CD4-positive, alpha-beta memory T cell (primary cell): ENCODE measurements around the gene CDC37L1. TPM values are rescaled to one million over a fixed set of nuclear protein-coding genes. Genes with fewer than 3 reads are reported as not detected.
A peak's percentile ranks its signal among the peaks of the same experiment; 100 is the strongest.

Experiments used
- CTCF ChIA-PET: fragments of 350-600 bp; sonication (Branson Sonifier 250); formaldehyde crosslinking; loops from one replicate; lab custom pipeline; 2021; ENCODE audit warnings: inconsistent platforms; ENCODE audit not compliant: partially characterized antibody; lab: Charles Lee
- POLR2A ChIA-PET: fragments of 350-600 bp; sonication (Branson Sonifier 250); formaldehyde crosslinking; loops from one replicate; lab custom pipeline; 2021; ENCODE audit not compliant: partially characterized antibody; lab: Charles Lee
- DNase-seq, 5 donors: peaks; one replicate each; pipeline versions ENCODE4 v3.0.0 to v3.0.0-alpha.2; 2020 to 2022; ENCODE audit warnings: mixed read lengths in 1 of 5
- H3K27ac ChIP-seq: one replicate; pipeline ENCODE4 v1.7.0; 2013; ENCODE audit warnings: low read depth, low read length
- H3K27me3 ChIP-seq: 2 replicates; pipeline ENCODE4 v1.7.0; 2013; ENCODE audit warnings: mild to moderate bottlenecking, low read length, moderate library complexity; ENCODE audit not compliant: insufficient read depth
- H3K36me3 ChIP-seq: 2 replicates; pipeline ENCODE4 v1.7.0; 2013; ENCODE audit warnings: mild to moderate bottlenecking, low read length, moderate library complexity; ENCODE audit not compliant: insufficient read depth
- H3K4me1 ChIP-seq: 2 replicates; pipeline ENCODE4 v1.7.0; 2013; ENCODE audit warnings: mild to moderate bottlenecking, low read length, moderate library complexity; ENCODE audit not compliant: insufficient read depth
- H3K4me3 ChIP-seq, 2 donors: one replicate each; pipeline ENCODE4 v1.7.0; 2013; ENCODE audit warnings: low read length in 2 of 2, mild to moderate bottlenecking in 1 of 2
- H3K9me3 ChIP-seq, 2 donors: one replicate each; pipeline ENCODE4 v1.7.0; 2013; ENCODE audit warnings: low read length in 2 of 2, control low read depth in 1 of 2; ENCODE audit not compliant: control insufficient read depth in 1 of 2
- H3K27ac Mint-ChIP-seq, 7 donors: one replicate each; pipeline ENCODE4 v1.8.0; 2020 to 2021; ENCODE audit warnings: mixed read lengths in 7 of 7, mild to moderate bottlenecking in 6 of 7, inconsistent platforms in 3 of 7, moderate library complexity in 3 of 7
- H3K27me3 Mint-ChIP-seq, 2 donors: one replicate each; pipeline ENCODE4 v1.8.0; 2020 to 2021; ENCODE audit warnings: mixed read lengths in 2 of 2
- H3K36me3 Mint-ChIP-seq, 2 donors: one replicate each; pipeline ENCODE4 v1.8.0; 2020 to 2021; ENCODE audit warnings: mixed read lengths in 2 of 2, inconsistent platforms in 1 of 2, mild to moderate bottlenecking in 1 of 2
- H3K4me1 Mint-ChIP-seq, 4 donors: one replicate each; pipeline ENCODE4 v1.8.0; 2020 to 2021; ENCODE audit warnings: mixed read lengths in 4 of 4, mild to moderate bottlenecking in 1 of 4
- H3K4me3 Mint-ChIP-seq, 8 donors: one replicate each; pipeline ENCODE4 v1.8.0; 2020 to 2021; ENCODE audit warnings: mixed read lengths in 8 of 8, mild to moderate bottlenecking in 7 of 8, moderate library complexity in 6 of 8, inconsistent platforms in 3 of 8
- H3K9me3 Mint-ChIP-seq, 8 donors: one replicate each; pipeline ENCODE4 v1.8.0; 2020 to 2021; ENCODE audit warnings: mixed read lengths in 8 of 8, mild to moderate bottlenecking in 5 of 8, inconsistent platforms in 3 of 8, moderate library complexity in 1 of 8
- intact Hi-C: fragments of 100-400 bp; cut with micrococcal nuclease; formaldehyde crosslinking; loops from one replicate; pipeline ENCODE4 v1.15.1; 2023
- polyA plus RNA-seq, 2 donors: library from polyadenylated mRNA; unstranded; fragments of 300-500 nt; fragmentation: Illumina TruSeq; gene quantifications; one replicate each; pipeline ENCODE4 v1.2.3, GENCODE V29; 2021
- total RNA-seq, 2 experiments: library from RNA; stranded (reverse); gene quantifications; one replicate each; pipeline ENCODE4 v1.2.3, GENCODE V29; 2021

Gene CDC37L1
- total and polyA plus RNA-seq, 4 experiments from 2014 or later, result 15.8 to 27.8 (median 22.5) TPM

- no peak for DNase-seq
- no peaks in the 10 kb centered on the region for H3K27me3 ChIP-seq
- peaks cover 32 to 56% of the 10 kb centered on the region in 2 donors for H3K36me3 Mint-ChIP-seq
- intact Hi-C loops, result no loop called here
- no peak overlapping the region for H3K4me3 Mint-ChIP-seq
- no peaks in the 10 kb centered on the region for H3K9me3 Mint-ChIP-seq
- no peaks in the 10 kb centered on the region for H3K27me3 Mint-ChIP-seq
- H3K27ac ChIP-seq, result no peak overlapping the region
- H3K4me1 ChIP-seq, result no peaks in the 10 kb centered on the region
- no peaks in the 10 kb centered on the region for H3K4me1 Mint-ChIP-seq
- ChIA-PET CTCF (interaction anchor here (0.7 to 1.1 kb wide), 2 partner anchors 35 to 1709 kb away, joined by 3 to 5 read pairs; no protein-coding TSS in a partner anchor), POLR2A (no interaction called here)
- H3K4me3 ChIP-seq, result no peak overlapping the region
- H3K27ac Mint-ChIP-seq, result peak overlapping the region in 4 of 7 donors; percentile 6 to 65 (median 17)
- H3K9me3 ChIP-seq, result no peaks in the 10 kb centered on the region
- peaks cover 42% of the 10 kb centered on the region for H3K36me3 ChIP-seq
These were observed 35.1 kb downstream of the CDC37L1 start for GRCh38 chr9:4714266-4715016.

- H3K9me3 Mint-ChIP-seq, result no peaks in the 10 kb centered on the region
- no peak for DNase-seq
- ChIA-PET POLR2A (no interaction called here), CTCF (interaction anchor here (0.8 kb wide), 1 partner anchor 43 kb away, joined by 3 read pairs; no protein-coding TSS in a partner anchor)
- no peaks in the 10 kb centered on the region for H3K9me3 ChIP-seq
- H3K27ac Mint-ChIP-seq, result peak overlapping the region in 3 of 7 donors; percentile 25 to 77 (median 61)
- intact Hi-C loops, result no loop called here
- no peak overlapping the region for H3K4me3 ChIP-seq
- H3K27me3 Mint-ChIP-seq, result no peaks in the 10 kb centered on the region
- no peaks in the 10 kb centered on the region for H3K4me1 Mint-ChIP-seq
- H3K36me3 ChIP-seq, result peaks cover 42% of the 10 kb centered on the region
- H3K27me3 ChIP-seq, result no peaks in the 10 kb centered on the region
- no peak overlapping the region for H3K4me3 Mint-ChIP-seq
- no peak overlapping the region for H3K27ac ChIP-seq
- H3K4me1 ChIP-seq, result no peaks in the 10 kb centered on the region
- H3K36me3 Mint-ChIP-seq, result peaks cover 38 to 61% of the 10 kb centered on the region in 2 donors
These were observed 36.8 kb downstream of the CDC37L1 start for GRCh38 chr9:4716163-4716562.

GRCh38 chr9:4717815-4718214 is 38.4 kb downstream of the CDC37L1 start:
- CTCF ChIA-PET, result no interaction called here
- no peaks in the 10 kb centered on the region for H3K9me3 ChIP-seq
- DNase-seq, result no peak
- Mint-ChIP-seq H3K27me3 (no peaks in the 10 kb centered on the region), H3K9me3 (no peaks in the 10 kb centered on the region), H3K27ac (peak overlapping the region in 1 of 7 donors; percentile 63), H3K4me1 (no peaks in the 10 kb centered on the region), H3K36me3 (peaks cover 43 to 59% of the 10 kb centered on the region in 2 donors), H3K4me3 (no peak overlapping the region)
- intact Hi-C loops, result no loop called here
- H3K4me3 ChIP-seq, result no peak overlapping the region
- no peaks in the 10 kb centered on the region for H3K4me1 ChIP-seq
- no peaks in the 10 kb centered on the region for H3K27me3 ChIP-seq
- H3K36me3 ChIP-seq, result peaks cover 33% of the 10 kb centered on the region
- H3K27ac ChIP-seq, result no peak overlapping the region
- POLR2A ChIA-PET, result no interaction called here

GRCh38 chr9:4718911-4719310 is 39.5 kb downstream of the CDC37L1 start:
- ChIA-PET POLR2A (no interaction called here), CTCF (interaction anchor here (1.2 kb wide), 1 partner anchor 11 kb away, joined by 3 read pairs; no protein-coding TSS in a partner anchor)
- Mint-ChIP-seq H3K9me3 (no peaks in the 10 kb centered on the region), H3K4me1 (no peaks in the 10 kb centered on the region), H3K27me3 (no peaks in the 10 kb centered on the region), H3K27ac (no peak overlapping the region), H3K36me3 (peaks cover 45 to 53% of the 10 kb centered on the region in 2 donors), H3K4me3 (no peak overlapping the region)
- no peaks in the 10 kb centered on the region for H3K27me3 ChIP-seq
- no peak overlapping the region for H3K27ac ChIP-seq
- H3K36me3 ChIP-seq, result peaks cover 33% of the 10 kb centered on the region
- no peak overlapping the region for H3K4me3 ChIP-seq
- H3K4me1 ChIP-seq, result no peaks in the 10 kb centered on the region
- H3K9me3 ChIP-seq, result no peaks in the 10 kb centered on the region
- no peak for DNase-seq
- intact Hi-C loops, result no loop called here

- Histone ChIP-seq H3K36me3 (peaks cover 24% of the 10 kb centered on the region), H3K27ac (no peak overlapping the region), H3K27me3 (no peaks in the 10 kb centered on the region), H3K4me1 (no peaks in the 10 kb centered on the region), H3K9me3 (no peaks in the 10 kb centered on the region), H3K4me3 (no peak overlapping the region)
- ChIA-PET POLR2A (no interaction called here), CTCF (interaction anchor here (1.5 to 1.7 kb wide), 2 partner anchors 10 to 29 kb away, joined by 3 to 6 read pairs; no protein-coding TSS in a partner anchor)
- peaks cover 50% of the 10 kb centered on the region in 2 donors for H3K36me3 Mint-ChIP-seq
- intact Hi-C loops, result no loop called here
- DNase-seq, result no peak
- H3K9me3 Mint-ChIP-seq, result no peaks in the 10 kb centered on the region
- no peak overlapping the region for H3K27ac Mint-ChIP-seq
- H3K27me3 Mint-ChIP-seq, result no peaks in the 10 kb centered on the region
- H3K4me3 Mint-ChIP-seq, result no peak overlapping the region
- peaks cover 10 to 14% (median 13%) of the 10 kb centered on the region in 4 donors for H3K4me1 Mint-ChIP-seq
These were observed 42.4 kb downstream of the CDC37L1 start for GRCh38 chr9:4721736-4722135.

GRCh38 chr9:4725706-4726442 is 46.5 kb downstream of the CDC37L1 start:
- Histone ChIP-seq H3K4me1 (no peaks in the 10 kb centered on the region), H3K4me3 (no peak overlapping the region), H3K27ac (no peak overlapping the region), H3K27me3 (no peaks in the 10 kb centered on the region), H3K36me3 (no peaks in the 10 kb centered on the region), H3K9me3 (no peaks in the 10 kb centered on the region)
- H3K27ac Mint-ChIP-seq, result peak overlapping the region in 1 of 7 donors; percentile 3
- peaks cover 23% of the 10 kb centered on the region in 2 donors for H3K36me3 Mint-ChIP-seq
- H3K4me1 Mint-ChIP-seq, result peaks cover 15 to 31% (median 25%) of the 10 kb centered on the region in 4 donors
- peak overlapping the region in 1 of 8 donors; percentile 18 for H3K4me3 Mint-ChIP-seq
- ChIA-PET POLR2A (no interaction called here), CTCF (no interaction called here)
- no peaks in the 10 kb centered on the region for H3K9me3 Mint-ChIP-seq
- intact Hi-C loops, result loop anchor here (2.0 kb wide), 1 partner anchor 15 kb away; the partner anchor contains the start of gene AK3
- no peak for DNase-seq
- no peaks in the 10 kb centered on the region for H3K27me3 Mint-ChIP-seq

GRCh38 chr9:4727593-4727992 is 48.2 kb downstream of the CDC37L1 start:
- Mint-ChIP-seq H3K36me3 (peaks cover 12 to 13% of the 10 kb centered on the region in 2 donors), H3K9me3 (no peaks in the 10 kb centered on the region), H3K4me3 (no peak overlapping the region), H3K27ac (peak overlapping the region in 1 of 7 donors; percentile 17), H3K4me1 (peaks cover 21 to 35% (median 32%) of the 10 kb centered on the region in 4 donors), H3K27me3 (no peaks in the 10 kb centered on the region)
- H3K9me3 ChIP-seq, result no peaks in the 10 kb centered on the region
- POLR2A ChIA-PET, result interaction anchor here (1.4 kb wide), 1 partner anchor 13 kb away, joined by 6 read pairs; the partner anchor contains the start of gene AK3
- no peak for DNase-seq
- H3K4me3 ChIP-seq, result no peak overlapping the region
- H3K27me3 ChIP-seq, result no peaks in the 10 kb centered on the region
- no peaks in the 10 kb centered on the region for H3K4me1 ChIP-seq
- no peak overlapping the region for H3K27ac ChIP-seq
- H3K36me3 ChIP-seq, result no peaks in the 10 kb centered on the region
- CTCF ChIA-PET, result interaction anchor here (1.4 kb wide), 1 partner anchor 258 kb away, joined by 3 read pairs; the partner anchor contains the start of gene JAK2
- intact Hi-C loops, result no loop called here
